CD4-positive, alpha-beta T cell treated with Interleukin-15 for 1 hour (primary cell): ENCODE data around the gene FRMPD4.

Experiments
- DNase-seq: peaks from one replicate; pipeline ENCODE4 v3.0.0-alpha.2; 2020

The FRMPD4 gene

GRCh38 chrX:12374286-12374685 is 236.0 kb downstream of the FRMPD4 start:
- DNase-seq = no peak

DNA sequence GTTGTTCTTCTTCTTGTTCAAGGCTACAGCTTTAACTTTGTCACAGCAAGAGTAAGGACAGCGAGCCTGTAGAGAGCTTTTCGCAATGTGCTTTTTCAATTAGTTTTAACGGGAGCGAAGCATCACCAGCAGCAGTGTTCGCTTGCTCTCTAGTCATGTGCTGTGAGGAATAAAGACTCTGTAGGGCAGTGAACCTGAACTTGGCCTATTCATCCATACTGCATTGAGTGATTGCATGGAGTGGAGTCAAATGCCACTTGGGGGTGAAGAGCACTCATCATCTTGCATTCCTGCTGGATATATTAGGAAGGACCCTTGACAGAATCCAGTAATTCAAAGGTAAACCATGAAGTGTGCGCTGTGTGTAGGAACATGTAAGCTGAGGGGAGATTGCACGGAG is 240.0 kb downstream of the FRMPD4 start:
- DNase-seq = no peak

DNA sequence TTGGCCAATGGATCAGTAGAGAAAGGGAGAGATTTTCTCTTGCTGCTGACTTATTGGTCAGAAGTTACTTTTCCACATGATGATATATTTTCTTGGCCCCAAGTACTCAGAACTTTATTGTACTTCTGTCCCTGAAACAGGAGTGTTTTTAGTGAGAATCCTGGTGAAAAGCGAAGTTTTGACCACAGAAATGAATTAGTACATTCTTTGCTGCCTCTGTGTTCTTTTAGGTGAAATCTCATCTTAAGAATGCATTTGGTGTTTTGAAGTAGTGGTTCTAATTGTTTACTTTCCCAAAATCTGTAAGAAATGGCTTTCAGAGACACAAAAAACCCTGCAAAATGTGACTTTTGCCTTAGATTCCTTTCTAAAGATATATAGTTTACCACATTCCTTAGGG is 240.4 kb downstream of the FRMPD4 start:
- DNase-seq = no peak

DNA sequence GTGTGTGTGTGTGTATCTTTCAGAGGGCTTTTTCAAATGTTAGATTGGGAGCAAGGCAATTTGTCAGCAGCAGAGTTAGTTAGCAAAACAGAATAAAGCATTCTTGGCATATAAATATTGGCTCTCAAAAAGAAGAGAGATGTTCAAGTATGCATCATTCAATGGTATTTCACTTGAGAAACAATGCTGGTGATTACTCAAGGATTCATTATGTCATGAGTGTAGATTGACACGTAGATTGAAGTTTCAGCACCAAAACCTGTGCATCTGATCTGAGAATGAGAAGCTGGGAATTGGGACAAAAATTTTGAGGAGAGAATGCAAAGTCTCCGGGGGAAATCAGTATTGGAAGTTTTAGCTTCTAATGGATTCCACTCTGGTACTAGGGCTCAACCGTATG is 241.4 kb downstream of the FRMPD4 start:
- no peak for DNase-seq

- DNase-seq = no peak
Observed at GRCh38 chrX:12383196-12383595, 244.9 kb downstream of the FRMPD4 start.

- DNase-seq = no peak
Observed at GRCh38 chrX:12390301-12390700, 252.0 kb downstream of the FRMPD4 start.

- no peak for DNase-seq
Observed at GRCh38 chrX:12396584-12396983, 258.3 kb downstream of the FRMPD4 start.

DNA sequence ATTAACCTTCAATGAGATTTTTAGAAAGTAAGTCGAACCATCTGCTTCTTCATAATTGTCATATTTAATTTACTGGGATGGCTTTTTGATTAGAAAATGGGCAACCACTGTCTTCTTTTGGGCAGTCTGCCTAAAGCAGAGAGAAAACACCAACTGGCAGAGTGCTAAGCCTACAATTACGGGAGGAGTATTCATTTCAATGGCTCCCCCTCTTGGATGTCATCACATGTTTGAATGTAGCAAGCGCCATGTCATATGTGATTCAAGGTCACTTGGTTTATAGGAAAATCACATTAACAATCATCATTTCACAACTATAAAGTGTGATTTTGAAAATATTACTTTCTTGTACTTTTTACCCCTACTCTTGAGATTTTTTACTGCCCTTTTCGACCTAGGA is 261.9 kb downstream of the FRMPD4 start:
- no peak for DNase-seq

GRCh38 chrX:12401252-12401651 is 263.0 kb downstream of the FRMPD4 start:
- no peak for DNase-seq

DNA sequence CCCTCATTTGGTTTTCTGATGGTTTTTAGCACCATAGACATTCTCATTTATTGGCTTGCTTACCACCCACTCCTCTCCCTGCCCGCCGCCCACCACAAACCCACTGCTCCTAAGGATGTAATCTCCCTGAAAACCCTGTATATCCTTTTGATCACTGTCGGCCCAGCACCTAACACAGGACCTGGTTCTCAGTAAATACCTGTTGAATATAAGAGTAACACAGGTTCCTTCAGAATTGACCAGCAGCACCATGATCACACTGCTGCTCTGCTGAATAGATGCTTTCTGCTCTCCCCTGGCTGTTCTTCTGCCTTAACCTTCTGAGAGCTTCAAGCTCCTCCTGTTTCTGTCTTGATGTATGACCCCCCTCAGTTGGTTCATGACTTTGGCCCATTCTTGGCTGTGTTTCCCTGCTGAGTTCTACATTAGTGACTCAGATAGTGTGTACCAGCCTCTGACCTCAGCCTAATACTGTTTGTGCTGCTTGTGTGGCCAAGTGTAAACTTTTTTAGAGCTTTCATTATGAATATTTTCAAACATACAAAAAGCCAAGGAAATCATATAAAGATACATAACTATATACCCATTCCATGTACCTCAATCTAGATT is 265.3 kb downstream of the FRMPD4 start:
- no peak for DNase-seq

- DNase-seq = no peak
Observed at GRCh38 chrX:12405306-12405705, 267.0 kb downstream of the FRMPD4 start.

DNA sequence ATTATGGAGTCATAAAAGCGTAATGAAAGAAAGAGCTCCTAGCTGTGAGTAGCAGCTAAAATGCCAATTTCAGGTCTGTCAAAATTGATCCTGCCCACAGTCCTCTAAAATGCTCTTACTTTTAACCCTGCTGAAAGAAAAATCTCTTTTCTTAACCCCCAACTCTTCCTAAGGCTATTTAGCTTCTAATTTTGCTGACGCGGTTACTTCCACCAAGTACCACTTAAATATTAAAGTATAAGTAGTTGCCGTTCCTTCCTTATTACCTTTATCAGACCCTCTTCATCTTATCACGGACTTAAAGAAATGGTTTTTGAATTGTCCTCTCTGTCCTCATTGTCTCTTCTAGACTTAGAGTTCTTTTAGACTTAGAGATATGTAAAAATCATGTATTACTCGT is 272.2 kb downstream of the FRMPD4 start:
- no peak for DNase-seq

- no peak for DNase-seq
Observed at GRCh38 chrX:12411831-12412230, 273.6 kb downstream of the FRMPD4 start.

DNA sequence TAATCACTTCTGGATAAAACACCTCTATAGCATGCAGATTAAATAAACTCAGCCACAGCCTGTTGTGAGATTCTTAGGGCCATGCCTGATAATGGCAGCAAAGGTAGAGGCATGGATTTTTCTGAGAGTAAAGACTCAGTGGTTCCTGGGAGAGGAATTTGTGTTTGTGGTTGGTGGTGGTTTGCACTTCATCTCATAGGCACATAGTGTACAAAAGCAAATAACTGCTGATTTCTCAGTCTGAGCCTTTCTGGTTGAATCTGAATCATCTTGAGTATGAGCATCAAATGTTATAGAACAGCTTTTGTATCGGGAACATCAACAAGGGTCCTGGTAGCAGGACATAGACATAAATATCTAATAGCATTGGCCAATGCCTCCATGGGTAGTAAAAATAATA is 274.3 kb downstream of the FRMPD4 start:
- DNase-seq = no peak

DNA sequence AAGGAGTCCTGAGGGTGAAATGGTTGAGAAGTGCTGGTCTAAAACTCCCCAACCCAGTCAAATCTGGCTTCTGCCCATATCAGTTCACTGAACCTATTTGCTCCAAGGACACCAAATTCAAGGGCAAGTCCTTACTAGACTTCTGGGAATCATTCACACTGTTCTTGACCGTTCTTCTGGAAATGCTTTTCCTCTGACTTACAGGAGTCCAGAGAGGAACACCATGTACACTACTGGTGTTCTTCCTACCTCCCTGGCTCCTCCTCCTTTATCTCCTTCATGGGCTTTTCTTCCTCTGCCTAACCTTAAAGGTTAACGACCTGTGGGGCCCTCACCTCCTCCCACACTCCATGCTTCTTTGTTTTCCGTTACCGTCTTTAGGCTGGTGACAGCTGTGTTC is 281.3 kb downstream of the FRMPD4 start:
- no peak for DNase-seq

DNA sequence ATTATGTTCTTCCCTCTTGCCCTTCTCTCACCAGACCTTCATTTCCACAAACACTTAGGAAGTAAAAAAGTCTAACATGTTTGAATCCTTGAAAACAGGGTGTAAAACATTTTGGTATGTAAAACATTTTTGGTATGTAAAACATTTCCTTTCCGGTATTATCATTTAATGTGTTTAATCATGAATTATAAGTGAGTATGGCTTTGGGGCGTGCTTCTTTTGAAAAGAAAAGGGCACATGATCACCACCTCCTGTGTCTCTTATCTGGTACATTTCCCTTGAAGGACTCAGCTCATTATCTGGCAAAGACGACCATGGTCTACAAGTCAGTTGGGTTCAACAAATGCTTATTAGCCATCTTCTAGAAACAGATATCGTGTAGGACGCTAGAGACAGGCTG is 283.6 kb downstream of the FRMPD4 start:
- DNase-seq = no peak

DNA sequence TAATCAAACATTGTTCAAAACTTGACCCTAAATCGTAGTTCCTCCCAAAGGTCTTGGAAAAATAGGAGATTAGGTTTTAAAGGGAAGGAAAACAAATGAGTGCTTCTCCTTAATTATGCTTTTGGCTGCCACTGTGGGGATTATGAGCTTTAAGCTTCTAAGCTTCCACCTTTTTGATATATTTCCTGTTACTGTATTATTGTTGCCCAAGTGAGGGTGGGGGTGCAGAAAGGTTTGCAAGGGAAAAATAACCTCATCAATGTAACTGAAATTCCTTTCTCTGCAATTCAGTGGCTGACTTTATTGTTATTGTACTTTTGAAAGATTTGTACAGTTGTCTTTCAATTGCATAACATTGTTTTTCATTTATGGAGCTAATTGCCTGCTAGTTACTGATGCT is 285.1 kb downstream of the FRMPD4 start:
- no peak for DNase-seq

- no peak for DNase-seq
Observed at GRCh38 chrX:12425496-12425895, 287.2 kb downstream of the FRMPD4 start.

DNA sequence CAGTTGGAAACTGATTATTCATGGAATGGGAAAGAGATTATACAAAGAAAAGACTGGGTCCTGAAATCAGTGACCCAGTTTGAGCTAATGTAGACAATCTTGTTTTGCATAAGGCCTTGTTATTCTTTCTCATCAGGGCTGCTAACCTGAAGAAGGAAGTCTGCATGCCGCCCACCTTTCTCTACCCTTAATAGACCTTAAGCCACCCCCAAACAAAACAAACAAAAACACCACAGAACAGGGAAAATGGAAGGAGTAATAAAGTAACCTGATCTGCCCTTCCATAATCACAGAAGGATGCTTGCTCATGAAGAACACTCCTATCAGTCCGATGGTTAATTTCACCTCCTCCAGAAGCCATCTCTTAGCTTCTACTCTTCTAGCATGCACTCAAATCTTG is 288.1 kb downstream of the FRMPD4 start:
- DNase-seq = no peak

GRCh38 chrX:12434493-12434892 is 296.2 kb downstream of the FRMPD4 start:
- DNase-seq = no peak

GRCh38 chrX:12439416-12439815 is 301.1 kb downstream of the FRMPD4 start:
- DNase-seq = no peak

DNA sequence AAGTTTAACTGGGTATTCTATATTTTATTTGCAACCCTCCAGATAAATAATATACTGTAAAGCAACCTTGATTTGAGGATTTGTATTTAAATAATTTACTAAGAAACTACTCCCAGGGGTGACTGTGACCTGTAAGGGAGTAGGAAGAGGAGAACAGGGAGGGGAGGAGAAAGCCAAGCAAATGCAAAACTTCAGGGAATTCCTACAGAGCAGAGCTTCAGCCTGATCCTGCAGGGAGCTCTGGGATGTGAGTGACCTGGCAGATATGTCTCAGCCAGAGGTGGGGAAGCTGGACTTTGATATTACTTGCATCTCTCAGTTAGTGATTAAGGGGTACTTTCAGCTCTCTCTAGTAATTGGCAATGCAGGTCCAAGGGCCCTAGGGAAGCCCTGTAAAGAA is 302.0 kb downstream of the FRMPD4 start:
- no peak for DNase-seq

DNA sequence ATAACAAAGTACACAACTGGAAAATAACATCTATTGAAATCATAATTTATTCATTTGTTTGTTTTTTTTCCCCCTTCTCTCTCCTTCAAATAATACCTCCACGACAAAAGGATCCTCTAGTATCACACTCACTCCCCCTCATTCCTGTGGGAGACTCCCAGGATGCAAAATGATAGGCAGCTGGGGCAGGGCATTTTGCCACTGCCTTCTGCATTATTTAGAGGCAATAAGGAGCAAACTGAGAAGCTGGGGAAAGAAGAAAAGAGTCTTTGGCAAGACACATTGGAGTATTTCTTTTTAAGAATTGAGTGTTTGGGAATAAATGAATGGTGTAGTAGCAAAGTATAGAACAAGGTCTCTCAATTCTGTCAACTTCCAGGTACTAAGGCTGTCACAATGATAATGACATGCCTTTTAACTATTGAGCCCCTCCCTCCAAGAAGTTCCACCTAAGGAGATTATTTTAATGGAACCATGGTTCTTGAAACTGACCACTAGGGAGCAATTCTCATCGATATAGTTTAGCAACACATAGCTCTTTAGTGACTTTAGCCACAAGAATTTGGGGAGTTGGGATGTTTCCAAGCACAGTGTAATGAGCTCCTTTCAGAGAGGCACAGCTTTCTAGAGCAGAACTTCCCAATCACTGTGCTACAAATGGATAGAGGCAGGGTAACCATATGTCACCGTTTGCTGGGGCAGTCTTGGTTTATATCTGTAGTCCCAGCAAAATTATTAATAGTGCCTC is 303.3 kb downstream of the FRMPD4 start:
- DNase-seq = no peak

- no peak for DNase-seq
Observed at GRCh38 chrX:12443534-12444098, 305.3 kb downstream of the FRMPD4 start.
